Measurements from ENCODE around the gene BUB1B.
"Not testable (repeated sequence)": the region's sequence is repeated elsewhere in the genome, so short reads cannot be mapped to it uniquely, and the experiment has no call there.

DNA sequence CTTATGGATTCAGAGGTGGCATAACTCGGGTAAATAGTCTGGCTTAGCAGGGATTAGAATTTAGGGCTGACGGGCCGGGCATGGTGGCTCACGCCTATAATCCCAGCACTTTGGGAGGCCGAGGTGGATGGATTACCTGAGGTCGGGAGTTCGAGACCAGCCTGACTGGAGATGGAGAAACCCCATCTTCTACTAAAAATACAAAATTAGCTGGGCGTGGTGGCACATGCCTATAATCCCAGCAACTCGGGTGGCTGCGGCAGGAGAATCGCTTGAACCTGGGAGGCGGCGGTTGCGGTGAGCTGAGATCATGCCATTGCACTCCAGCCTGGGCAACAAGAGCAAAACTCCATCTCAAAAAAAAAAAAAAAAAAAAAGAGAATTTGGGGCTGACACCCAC is 45.8 kb upstream of the BUB1B start:
- TF ChIP-seq, protein P1, sequence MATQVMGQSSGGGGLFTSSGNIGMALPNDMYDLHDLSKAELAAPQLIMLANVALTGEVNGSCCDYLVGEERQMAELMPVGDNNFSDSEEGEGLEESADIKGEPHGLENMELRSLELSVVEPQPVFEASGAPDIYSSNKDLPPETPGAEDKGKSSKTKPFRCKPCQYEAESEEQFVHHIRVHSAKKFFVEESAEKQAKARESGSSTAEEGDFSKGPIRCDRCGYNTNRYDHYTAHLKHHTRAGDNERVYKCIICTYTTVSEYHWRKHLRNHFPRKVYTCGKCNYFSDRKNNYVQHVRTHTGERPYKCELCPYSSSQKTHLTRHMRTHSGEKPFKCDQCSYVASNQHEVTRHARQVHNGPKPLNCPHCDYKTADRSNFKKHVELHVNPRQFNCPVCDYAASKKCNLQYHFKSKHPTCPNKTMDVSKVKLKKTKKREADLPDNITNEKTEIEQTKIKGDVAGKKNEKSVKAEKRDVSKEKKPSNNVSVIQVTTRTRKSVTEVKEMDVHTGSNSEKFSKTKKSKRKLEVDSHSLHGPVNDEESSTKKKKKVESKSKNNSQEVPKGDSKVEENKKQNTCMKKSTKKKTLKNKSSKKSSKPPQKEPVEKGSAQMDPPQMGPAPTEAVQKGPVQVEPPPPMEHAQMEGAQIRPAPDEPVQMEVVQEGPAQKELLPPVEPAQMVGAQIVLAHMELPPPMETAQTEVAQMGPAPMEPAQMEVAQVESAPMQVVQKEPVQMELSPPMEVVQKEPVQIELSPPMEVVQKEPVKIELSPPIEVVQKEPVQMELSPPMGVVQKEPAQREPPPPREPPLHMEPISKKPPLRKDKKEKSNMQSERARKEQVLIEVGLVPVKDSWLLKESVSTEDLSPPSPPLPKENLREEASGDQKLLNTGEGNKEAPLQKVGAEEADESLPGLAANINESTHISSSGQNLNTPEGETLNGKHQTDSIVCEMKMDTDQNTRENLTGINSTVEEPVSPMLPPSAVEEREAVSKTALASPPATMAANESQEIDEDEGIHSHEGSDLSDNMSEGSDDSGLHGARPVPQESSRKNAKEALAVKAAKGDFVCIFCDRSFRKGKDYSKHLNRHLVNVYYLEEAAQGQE (IDR thresholded peaks at IDR 0.05; ENCODE audit: low read depth, low read length): not testable (repeated sequence)
- TF ChIP-seq CHD2 (IDR thresholded peaks at IDR 0.05; ENCODE audit: low read length, partially characterized antibody); EP300 (IDR thresholded peaks at IDR 0.05; ENCODE audit: borderline replicate concordance in 1 of 2, low read depth in 1 of 2, low read length in 1 of 2); RAD21 (IDR thresholded peaks at IDR 0.05; ENCODE audit: low read length); MXI1 (IDR thresholded peaks at IDR 0.05; ENCODE audit: low read depth, low read length); RFX5 (IDR thresholded peaks at IDR 0.05; ENCODE audit: low read length); SIN3A (IDR thresholded peaks at IDR 0.05; ENCODE audit: borderline replicate concordance, low read depth, low read length): not testable (repeated sequence)
- TF ChIP-seq, protein P2, sequence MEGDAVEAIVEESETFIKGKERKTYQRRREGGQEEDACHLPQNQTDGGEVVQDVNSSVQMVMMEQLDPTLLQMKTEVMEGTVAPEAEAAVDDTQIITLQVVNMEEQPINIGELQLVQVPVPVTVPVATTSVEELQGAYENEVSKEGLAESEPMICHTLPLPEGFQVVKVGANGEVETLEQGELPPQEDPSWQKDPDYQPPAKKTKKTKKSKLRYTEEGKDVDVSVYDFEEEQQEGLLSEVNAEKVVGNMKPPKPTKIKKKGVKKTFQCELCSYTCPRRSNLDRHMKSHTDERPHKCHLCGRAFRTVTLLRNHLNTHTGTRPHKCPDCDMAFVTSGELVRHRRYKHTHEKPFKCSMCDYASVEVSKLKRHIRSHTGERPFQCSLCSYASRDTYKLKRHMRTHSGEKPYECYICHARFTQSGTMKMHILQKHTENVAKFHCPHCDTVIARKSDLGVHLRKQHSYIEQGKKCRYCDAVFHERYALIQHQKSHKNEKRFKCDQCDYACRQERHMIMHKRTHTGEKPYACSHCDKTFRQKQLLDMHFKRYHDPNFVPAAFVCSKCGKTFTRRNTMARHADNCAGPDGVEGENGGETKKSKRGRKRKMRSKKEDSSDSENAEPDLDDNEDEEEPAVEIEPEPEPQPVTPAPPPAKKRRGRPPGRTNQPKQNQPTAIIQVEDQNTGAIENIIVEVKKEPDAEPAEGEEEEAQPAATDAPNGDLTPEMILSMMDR (IDR thresholded peaks at IDR 0.05): not testable (repeated sequence)
- TF ChIP-seq, protein P3, sequence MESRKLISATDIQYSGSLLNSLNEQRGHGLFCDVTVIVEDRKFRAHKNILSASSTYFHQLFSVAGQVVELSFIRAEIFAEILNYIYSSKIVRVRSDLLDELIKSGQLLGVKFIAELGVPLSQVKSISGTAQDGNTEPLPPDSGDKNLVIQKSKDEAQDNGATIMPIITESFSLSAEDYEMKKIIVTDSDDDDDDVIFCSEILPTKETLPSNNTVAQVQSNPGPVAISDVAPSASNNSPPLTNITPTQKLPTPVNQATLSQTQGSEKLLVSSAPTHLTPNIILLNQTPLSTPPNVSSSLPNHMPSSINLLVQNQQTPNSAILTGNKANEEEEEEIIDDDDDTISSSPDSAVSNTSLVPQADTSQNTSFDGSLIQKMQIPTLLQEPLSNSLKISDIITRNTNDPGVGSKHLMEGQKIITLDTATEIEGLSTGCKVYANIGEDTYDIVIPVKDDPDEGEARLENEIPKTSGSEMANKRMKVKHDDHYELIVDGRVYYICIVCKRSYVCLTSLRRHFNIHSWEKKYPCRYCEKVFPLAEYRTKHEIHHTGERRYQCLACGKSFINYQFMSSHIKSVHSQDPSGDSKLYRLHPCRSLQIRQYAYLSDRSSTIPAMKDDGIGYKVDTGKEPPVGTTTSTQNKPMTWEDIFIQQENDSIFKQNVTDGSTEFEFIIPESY (IDR thresholded peaks at IDR 0.05; ENCODE audit: borderline replicate concordance, low read depth): not testable (repeated sequence)
- TF ChIP-seq, protein P4, sequence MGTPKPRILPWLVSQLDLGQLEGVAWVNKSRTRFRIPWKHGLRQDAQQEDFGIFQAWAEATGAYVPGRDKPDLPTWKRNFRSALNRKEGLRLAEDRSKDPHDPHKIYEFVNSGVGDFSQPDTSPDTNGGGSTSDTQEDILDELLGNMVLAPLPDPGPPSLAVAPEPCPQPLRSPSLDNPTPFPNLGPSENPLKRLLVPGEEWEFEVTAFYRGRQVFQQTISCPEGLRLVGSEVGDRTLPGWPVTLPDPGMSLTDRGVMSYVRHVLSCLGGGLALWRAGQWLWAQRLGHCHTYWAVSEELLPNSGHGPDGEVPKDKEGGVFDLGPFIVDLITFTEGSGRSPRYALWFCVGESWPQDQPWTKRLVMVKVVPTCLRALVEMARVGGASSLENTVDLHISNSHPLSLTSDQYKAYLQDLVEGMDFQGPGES (IDR thresholded peaks at IDR 0.05; ENCODE audit: low read depth, low read length): not testable (repeated sequence)
- TF ChIP-seq, protein P5, sequence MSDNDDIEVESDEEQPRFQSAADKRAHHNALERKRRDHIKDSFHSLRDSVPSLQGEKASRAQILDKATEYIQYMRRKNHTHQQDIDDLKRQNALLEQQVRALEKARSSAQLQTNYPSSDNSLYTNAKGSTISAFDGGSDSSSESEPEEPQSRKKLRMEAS (IDR thresholded peaks at IDR 0.05; ENCODE audit: low read depth): not testable (repeated sequence)
